Thymus (tissue), 11 donors: ENCODE data around the gene CCAR1. TPM values are rescaled to one million over a fixed set of nuclear protein-coding genes. Genes with fewer than 3 reads are reported as not detected.
"Not testable (repeated sequence)": the region's sequence is repeated elsewhere in the genome, so short reads cannot be mapped to it uniquely, and the experiment has no call there.

ENCODE experiments used
- DNase-seq, 9 donors: peaks; one replicate each; pipeline ENCODE4 v3.0.0-alpha.2; 2013; ENCODE audit warnings: low spot score in 9 of 9, low read depth in 6 of 9, missing footprints in 1 of 9
- H3K27ac ChIP-seq, 2 donors: one replicate each; pipeline ENCODE4 v1.5.1; 2013; ENCODE audit warnings: control low read depth in 1 of 2, low read depth in 1 of 2, low read length in 1 of 2, mild to moderate bottlenecking in 1 of 2, moderate library complexity in 1 of 2
- H3K27me3 ChIP-seq, 2 donors: one replicate each; pipeline ENCODE4 v1.5.1; 2013; ENCODE audit warnings: low read length in 1 of 2; ENCODE audit not compliant: control insufficient read depth in 2 of 2, insufficient read depth in 1 of 2
- H3K36me3 ChIP-seq, 2 donors: one replicate each; pipeline ENCODE4 v1.5.1; 2013; ENCODE audit warnings: low read length in 1 of 2, mild to moderate bottlenecking in 1 of 2, moderate library complexity in 1 of 2; ENCODE audit not compliant: control insufficient read depth in 2 of 2, insufficient read depth in 2 of 2
- H3K4me1 ChIP-seq, 2 donors: one replicate each; pipeline ENCODE4 v1.5.1; 2013; ENCODE audit warnings: low read length in 2 of 2; ENCODE audit not compliant: control insufficient read depth in 2 of 2, insufficient read depth in 2 of 2
- H3K4me3 ChIP-seq, 2 donors: one replicate each; pipeline ENCODE4 v1.5.1; 2013; ENCODE audit warnings: low read length in 2 of 2, control low read depth in 1 of 2, mild to moderate bottlenecking in 1 of 2
- H3K9me3 ChIP-seq, 2 donors: one replicate each; pipeline ENCODE4 v1.5.1; 2013; ENCODE audit warnings: low read length in 1 of 2, mild to moderate bottlenecking in 1 of 2; ENCODE audit not compliant: control insufficient read depth in 2 of 2, insufficient read depth in 1 of 2
- WGBS: extraction: QIAGEN DNeasy Blood & Tissue Kit; methylation state at CpG from one replicate; pipeline ENCODE4 v1.1.7; 2013; 5-methylcytosine and 5-hydroxymethylcytosine counted together
- polyA plus RNA-seq: library from polyadenylated mRNA; stranded (reverse); fragments of 200-250 nt; gene quantifications from one replicate; pipeline ENCODE4 v1.2.3, GENCODE V29; 2013
- total RNA-seq: library from RNA; stranded (reverse); fragments of 120-200 nt; gene quantifications from one replicate; pipeline ENCODE4 v1.2.4, GENCODE V29; 2013
- donor health status: healthy.

Gene CCAR1
- total and polyA plus RNA-seq, 2 donors = 68.7 to 118 TPM

DNA sequence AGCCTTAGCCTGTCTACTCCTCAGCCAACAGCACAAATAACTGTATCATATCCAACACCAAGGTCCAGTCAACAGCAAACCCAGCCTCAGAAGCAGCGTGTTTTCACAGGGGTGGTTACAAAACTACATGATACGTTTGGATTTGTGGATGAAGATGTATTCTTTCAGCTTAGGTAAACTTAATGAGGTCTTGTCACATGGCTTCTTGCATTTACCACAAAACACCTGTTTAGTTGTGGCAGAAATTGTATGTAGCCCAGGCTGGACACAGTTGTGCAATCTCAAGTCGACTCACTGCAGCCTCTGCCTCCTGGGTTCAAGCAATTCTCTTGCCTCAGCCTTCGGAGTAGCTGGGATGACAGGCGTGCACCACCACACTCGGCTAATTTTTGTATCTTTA lies 21.4 kb downstream of the CCAR1 start:
- Histone ChIP-seq H3K4me1 (no peaks in the 10 kb centered on the region), H3K27me3 (no peaks in the 10 kb centered on the region), H3K9me3 (no peaks in the 10 kb centered on the region), H3K27ac (no peak overlapping the region), H3K4me3 (no peak overlapping the region), H3K36me3 (peaks cover 42 to 82% of the 10 kb centered on the region in 2 donors)
- DNase-seq = no peak
- 77% methylated on average over 6 of the region's 6 CpGs for WGBS

DNA sequence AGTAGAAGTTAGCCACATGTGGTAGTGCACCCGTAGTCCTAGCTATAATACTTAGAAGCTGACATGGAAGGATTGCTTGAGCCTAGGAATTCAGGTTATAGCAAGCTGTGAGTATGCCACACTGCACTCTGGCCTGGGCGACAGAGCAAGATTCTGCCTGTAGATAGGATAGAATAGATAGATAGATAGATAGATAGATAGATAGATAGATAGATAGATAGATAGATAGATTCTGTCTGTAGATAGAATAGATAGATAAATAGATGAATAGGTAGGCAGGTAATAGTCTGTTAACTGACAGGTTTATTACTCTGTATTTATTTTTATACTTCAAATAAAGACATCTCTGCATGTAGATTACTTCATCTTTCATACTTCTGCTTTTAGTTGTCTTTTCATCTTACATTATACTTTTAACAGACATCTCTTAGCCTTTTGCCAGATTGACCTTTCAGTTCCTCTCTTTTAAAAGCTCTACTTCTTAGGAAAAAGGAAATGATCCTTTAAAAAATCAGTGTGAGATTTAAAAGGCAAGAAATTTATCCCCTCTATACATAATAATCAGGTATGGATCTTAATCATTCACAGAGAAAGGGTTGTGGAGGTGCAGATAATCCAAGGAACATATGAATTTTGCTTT lies 31.8 kb downstream of the CCAR1 start:
- no peak overlapping the region for H3K27ac ChIP-seq
- peaks cover 61 to 92% of the 10 kb centered on the region in 2 donors for H3K36me3 ChIP-seq
- no peak for DNase-seq
- no peaks in the 10 kb centered on the region for H3K27me3 ChIP-seq
- 98% methylated on average over 2 of the region's 2 CpGs for WGBS
- H3K4me3 ChIP-seq = no peak overlapping the region
- H3K4me1 ChIP-seq = no peaks in the 10 kb centered on the region
- no peaks in the 10 kb centered on the region for H3K9me3 ChIP-seq

DNA sequence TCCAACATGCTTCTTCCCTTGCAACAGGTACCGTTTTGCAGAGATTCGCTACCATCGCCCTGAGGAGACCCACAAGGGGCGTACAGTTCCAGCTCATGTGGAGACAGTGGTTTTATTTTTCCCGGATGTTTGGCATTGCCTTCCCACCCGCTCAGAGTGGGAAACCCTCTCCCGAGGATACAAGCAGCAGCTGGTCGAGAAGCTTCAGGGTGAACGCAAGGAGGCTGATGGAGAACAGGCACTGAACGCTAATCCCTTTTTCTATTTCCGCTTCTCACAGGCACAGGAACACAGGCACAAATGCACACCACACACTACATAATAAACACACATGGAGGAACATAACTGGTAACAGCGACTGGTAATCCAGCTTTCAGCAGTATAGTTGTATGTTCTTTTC lies 35.2 kb downstream of the CCAR1 start:
- DNase-seq = no peak
- Histone ChIP-seq H3K36me3 (peaks cover 60 to 92% of the 10 kb centered on the region in 2 donors), H3K27me3 (no peaks in the 10 kb centered on the region), H3K4me1 (no peaks in the 10 kb centered on the region), H3K4me3 (no peak overlapping the region), H3K27ac (no peak overlapping the region), H3K9me3 (no peaks in the 10 kb centered on the region)
- WGBS = 97% methylated on average over 12 of the region's 12 CpGs

DNA sequence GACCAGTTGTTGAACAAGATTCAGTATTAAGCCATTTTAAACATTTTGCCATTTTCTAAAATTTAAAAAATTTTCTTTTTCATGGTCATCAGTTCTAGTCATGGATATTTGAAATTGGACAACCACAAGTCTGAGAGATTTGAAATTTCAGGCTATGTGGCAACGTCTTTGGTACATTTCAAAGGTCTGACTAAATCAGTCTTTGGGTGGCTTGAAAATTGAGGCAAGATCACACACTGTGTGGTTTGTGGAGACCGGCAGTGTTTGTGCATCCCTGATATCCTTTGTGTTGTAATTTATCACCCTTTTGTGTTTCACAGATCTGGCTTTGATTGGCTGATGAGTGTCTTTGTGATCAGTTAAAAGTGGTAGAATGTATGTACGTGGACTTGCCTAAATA lies 35.7 kb downstream of the CCAR1 start:
- 96% methylated on average over 3 of the region's 3 CpGs for WGBS

DNA sequence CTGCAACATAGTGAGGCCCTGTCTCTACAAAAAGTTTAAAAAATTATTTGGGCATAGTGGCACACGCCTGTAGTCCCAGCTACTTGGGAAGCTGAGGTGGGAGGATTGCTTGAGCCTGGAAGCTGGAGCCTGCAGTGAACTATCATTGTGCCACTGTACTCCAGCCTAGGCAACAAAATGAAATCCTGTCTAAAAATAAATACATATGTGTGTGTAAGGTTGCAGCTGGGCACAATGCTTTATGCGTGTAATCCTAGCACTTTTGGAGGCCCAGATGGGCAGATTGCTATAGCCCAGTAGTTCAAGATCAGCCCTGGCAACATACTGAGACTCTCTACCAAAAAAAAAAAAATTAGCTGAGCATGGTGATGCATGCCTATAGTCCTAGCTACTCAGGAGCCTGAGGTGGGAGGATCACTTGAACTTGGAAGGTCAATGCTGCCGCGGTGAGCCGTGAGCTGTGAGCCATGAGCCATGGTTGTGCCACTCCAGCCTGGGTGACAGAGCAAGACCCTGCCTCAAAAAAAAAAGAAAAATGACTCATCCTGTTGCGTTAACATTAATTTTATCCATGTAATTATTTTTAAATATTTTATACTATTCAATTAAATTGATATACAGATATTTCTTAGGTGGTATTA lies 38.3 kb downstream of the CCAR1 start:
- no peaks in the 10 kb centered on the region for H3K9me3 ChIP-seq

More for the DNA sequence above, 35.7 kb downstream of the CCAR1 start:
- no peaks in the 10 kb centered on the region for H3K27me3 ChIP-seq
- H3K9me3 ChIP-seq = no peaks in the 10 kb centered on the region
- no peaks in the 10 kb centered on the region for H3K4me1 ChIP-seq
- DNase-seq = no peak
- H3K27ac ChIP-seq = no peak overlapping the region
- no peak overlapping the region for H3K4me3 ChIP-seq
- peaks cover 59 to 90% of the 10 kb centered on the region in 2 donors for H3K36me3 ChIP-seq

DNA sequence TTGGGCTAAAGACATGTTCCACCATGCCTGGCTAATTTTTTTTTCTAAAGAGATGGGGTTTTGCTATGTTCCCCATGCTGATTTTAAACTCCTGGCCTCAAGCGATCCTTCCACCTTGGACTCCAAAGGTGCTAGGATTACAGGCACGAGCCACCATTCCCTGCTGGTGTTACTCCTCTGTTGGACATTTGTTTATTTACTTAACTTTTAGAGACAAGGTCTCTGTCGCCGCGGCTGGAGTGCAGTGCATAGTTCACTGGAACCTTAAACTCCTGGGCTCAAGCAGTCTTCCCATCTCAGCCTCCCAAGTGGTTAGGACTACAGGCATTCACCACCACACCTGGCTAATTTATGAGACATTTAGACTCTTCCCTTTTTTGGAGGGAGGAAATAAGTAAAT lies 38.9 kb downstream of the CCAR1 start:
- H3K27ac ChIP-seq = no peak overlapping the region
- peaks cover 58 to 83% of the 10 kb centered on the region in 2 donors for H3K36me3 ChIP-seq
- no peaks in the 10 kb centered on the region for H3K9me3 ChIP-seq
- no peak for DNase-seq
- H3K27me3 ChIP-seq = no peaks in the 10 kb centered on the region
- no peaks in the 10 kb centered on the region for H3K4me1 ChIP-seq
- H3K4me3 ChIP-seq = no peak overlapping the region
- WGBS = 97% methylated on average over 5 of the region's 5 CpGs

More for the DNA sequence above, 38.3 kb downstream of the CCAR1 start:
- H3K4me1 ChIP-seq = no peaks in the 10 kb centered on the region
- no peaks in the 10 kb centered on the region for H3K27me3 ChIP-seq
- no peak overlapping the region for H3K4me3 ChIP-seq
- DNase-seq = no peak
- 97% methylated on average over 6 of the region's 6 CpGs for WGBS
- H3K36me3 ChIP-seq = peaks cover 60 to 82% of the 10 kb centered on the region in 2 donors
- H3K27ac ChIP-seq = no peak overlapping the region

DNA sequence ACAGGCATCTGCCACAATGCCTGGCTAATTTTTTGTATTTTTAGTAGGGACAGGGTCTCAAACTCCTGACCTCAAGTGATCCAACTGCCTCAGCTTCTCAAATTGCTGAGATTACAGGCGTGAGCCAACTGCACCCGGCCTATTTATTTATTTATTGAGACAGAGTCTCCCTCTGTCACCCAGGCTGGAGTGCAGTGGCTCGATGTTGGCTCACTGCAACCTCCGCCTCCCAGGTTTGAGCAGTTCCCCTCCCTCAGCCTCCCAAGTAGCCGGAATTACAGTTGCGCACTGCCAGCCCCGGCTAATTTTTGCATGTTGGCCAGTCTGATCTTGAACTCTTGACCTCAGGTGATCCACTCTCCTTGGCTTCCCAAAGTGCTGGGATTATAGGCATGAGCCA lies 46.4 kb downstream of the CCAR1 start:
- not testable (repeated sequence) for H3K4me3 ChIP-seq, H3K4me1 ChIP-seq, DNase-seq, H3K9me3 ChIP-seq, H3K27ac ChIP-seq, H3K27me3 ChIP-seq
- WGBS = 96% methylated on average over 7 of the region's 7 CpGs
- peaks cover 49 to 81% of the 10 kb centered on the region in 2 donors for H3K36me3 ChIP-seq

DNA sequence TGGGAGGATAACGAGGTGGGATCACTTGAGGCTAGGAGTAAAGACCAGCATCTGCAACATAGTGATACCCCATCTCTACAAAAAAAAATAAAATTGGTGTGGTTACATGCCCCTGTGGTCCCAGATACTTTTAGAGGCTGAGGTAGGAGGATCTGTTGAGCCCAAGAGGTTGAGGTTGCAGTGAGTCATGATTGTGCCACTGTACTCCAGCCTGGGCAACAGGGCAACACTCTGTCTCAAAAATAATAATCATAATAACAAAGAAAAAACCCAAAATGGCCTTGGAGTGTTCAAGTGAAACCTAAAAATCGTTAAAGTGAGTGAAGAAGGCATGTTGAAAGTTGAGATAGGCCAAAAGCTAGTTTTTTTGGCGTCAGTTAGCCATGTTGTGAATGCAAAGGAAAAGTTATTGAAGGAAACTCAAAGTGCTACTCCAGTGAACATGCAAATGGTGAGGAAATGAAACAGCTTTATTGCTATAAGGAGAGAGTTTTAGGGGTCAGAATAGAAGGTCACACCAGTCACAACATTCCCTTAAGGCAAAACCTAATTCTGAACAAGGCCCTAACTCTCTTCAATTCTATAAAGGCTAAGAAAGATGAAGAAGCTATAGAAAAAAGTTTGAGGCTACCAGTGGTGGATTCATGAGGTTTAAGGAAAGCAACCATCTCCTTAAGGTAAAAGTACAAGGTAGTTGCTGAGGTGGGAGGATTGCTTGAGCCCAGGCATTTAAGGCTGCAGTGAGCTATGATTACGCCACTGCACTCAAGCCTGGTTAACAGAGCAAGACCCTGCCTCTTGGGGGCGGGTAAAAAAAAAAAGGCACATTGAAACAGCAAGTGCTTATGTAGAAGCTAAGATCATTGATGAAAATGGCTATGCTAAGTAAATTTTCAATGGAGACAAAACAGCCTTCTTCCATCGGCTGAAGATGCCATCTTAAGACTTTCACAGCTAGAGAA lies 60.9 kb downstream of the CCAR1 start:
- DNase-seq = no peak
- 96% methylated on average over 6 of the region's 6 CpGs for WGBS
- H3K36me3 ChIP-seq = peaks cover 45 to 77% of the 10 kb centered on the region in 2 donors
- no peaks in the 10 kb centered on the region for H3K9me3 ChIP-seq
- H3K27ac ChIP-seq = no peak overlapping the region
- H3K4me1 ChIP-seq = no peaks in the 10 kb centered on the region
- H3K4me3 ChIP-seq = no peak overlapping the region
- H3K27me3 ChIP-seq = no peaks in the 10 kb centered on the region

DNA sequence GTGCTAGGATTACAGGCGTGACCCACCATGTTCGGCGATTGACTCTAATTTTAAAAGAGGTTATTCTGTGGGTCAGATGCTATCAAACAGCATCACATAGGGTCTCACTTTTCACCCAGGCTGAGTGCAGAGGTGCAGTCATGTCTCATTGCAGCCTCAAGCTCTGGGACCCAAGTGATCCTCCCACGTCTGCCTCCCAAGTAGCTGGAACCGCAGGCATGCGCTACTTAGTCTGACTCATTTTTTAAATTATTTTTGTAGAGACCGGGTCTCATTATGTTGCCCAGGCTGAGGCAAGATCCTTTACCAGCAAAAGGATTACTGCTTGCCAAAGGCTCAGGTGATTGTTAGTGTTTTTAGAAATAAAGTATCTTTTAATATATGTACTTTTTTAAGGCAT lies 63.4 kb downstream of the CCAR1 start:
- 96% methylated on average over 7 of the region's 7 CpGs for WGBS
- no peak for DNase-seq
- Histone ChIP-seq H3K4me3 (no peak overlapping the region), H3K36me3 (peaks cover 51 to 77% of the 10 kb centered on the region in 2 donors), H3K9me3 (no peaks in the 10 kb centered on the region), H3K4me1 (no peaks in the 10 kb centered on the region), H3K27me3 (no peaks in the 10 kb centered on the region), H3K27ac (no peak overlapping the region)
